HG02870 (cell line): ENCODE measurements around the gene KLF17.
"Not testable (repeated sequence)": the region's sequence is repeated elsewhere in the genome, so short reads cannot be mapped to it uniquely, and the experiment has no call there.

Experiments
- ATAC-seq: cut with Tn5 transposase; IDR thresholded peaks from one replicate; pipeline ENCODE4 v1.9.1; 2021; ENCODE audit warnings: mild to moderate bottlenecking, moderate library complexity; ENCODE audit not compliant: unreplicated experiment

The KLF17 gene

GRCh38 chr1:44108971-44109370 is 9.7 kb upstream of the KLF17 start:
- ATAC-seq = no peak

GRCh38 chr1:44110916-44111315 is 7.7 kb upstream of the KLF17 start:
- ATAC-seq = no peak

- ATAC-seq = no peak
These were observed 6.8 kb upstream of the KLF17 start for GRCh38 chr1:44111861-44112260.

- no peak for ATAC-seq
These were observed 6.1 kb upstream of the KLF17 start for GRCh38 chr1:44112486-44112885.

- ATAC-seq = no peak
These were observed 5.5 kb upstream of the KLF17 start for GRCh38 chr1:44113095-44113609.

- ATAC-seq = no peak
These were observed 4.5 kb upstream of the KLF17 start for GRCh38 chr1:44114098-44114497.

- ATAC-seq = not testable (repeated sequence)
These were observed 1.3 kb upstream of the KLF17 start for GRCh38 chr1:44117272-44117671.

- ATAC-seq = no peak
These were observed 904 bp downstream of the KLF17 start for GRCh38 chr1:44119525-44119924.

GRCh38 chr1:44120398-44120949 is 1.9 kb downstream of the KLF17 start:
- ATAC-seq = no peak

GRCh38 chr1:44129616-44130500 is 11.2 kb downstream of the KLF17 start:
- no peak for ATAC-seq

- no peak for ATAC-seq
These were observed 12.8 kb downstream of the KLF17 start for GRCh38 chr1:44131411-44131810.

- ATAC-seq = no peak
These were observed 15.7 kb downstream of the KLF17 start for GRCh38 chr1:44134071-44134920.

- no peak for ATAC-seq
These were observed 17.3 kb downstream of the KLF17 start for GRCh38 chr1:44135886-44136285.

- no peak for ATAC-seq
These were observed 19.6 kb downstream of the KLF17 start for GRCh38 chr1:44138239-44138638.

GRCh38 chr1:44139565-44139964 is 20.9 kb downstream of the KLF17 start:
- not testable (repeated sequence) for ATAC-seq

- no peak for ATAC-seq
These were observed 22.9 kb downstream of the KLF17 start, which contains the start of gene KLF18 for GRCh38 chr1:44141531-44141930. Gene KLF18 (minus strand): TSS chr1:44141631. CDS start chr1:44141631, 0 bp downstream.

- no peak for ATAC-seq
These were observed 26.5 kb downstream of the KLF17 start for GRCh38 chr1:44144962-44145756.

- no peak for ATAC-seq
These were observed 28.1 kb downstream of the KLF17 start for GRCh38 chr1:44146536-44147361.

GRCh38 chr1:44147582-44147981 is 29.0 kb downstream of the KLF17 start:
- no peak for ATAC-seq

GRCh38 chr1:44151332-44151731 is 32.7 kb downstream of the KLF17 start:
- no peak for ATAC-seq
